NCI-H2107 treated with DMSO at 0.1 percent for 48 hours (cell line): ENCODE results near the gene RFX7.
A peak's percentile ranks its signal among the peaks of the same experiment; 100 is the strongest.

Experiments used
- DNase-seq: peaks from one replicate; lab custom pipeline; 2025; ENCODE audit not compliant: unreplicated experiment; lab: John Stamatoyannopoulos, UW

The RFX7 gene

DNA sequence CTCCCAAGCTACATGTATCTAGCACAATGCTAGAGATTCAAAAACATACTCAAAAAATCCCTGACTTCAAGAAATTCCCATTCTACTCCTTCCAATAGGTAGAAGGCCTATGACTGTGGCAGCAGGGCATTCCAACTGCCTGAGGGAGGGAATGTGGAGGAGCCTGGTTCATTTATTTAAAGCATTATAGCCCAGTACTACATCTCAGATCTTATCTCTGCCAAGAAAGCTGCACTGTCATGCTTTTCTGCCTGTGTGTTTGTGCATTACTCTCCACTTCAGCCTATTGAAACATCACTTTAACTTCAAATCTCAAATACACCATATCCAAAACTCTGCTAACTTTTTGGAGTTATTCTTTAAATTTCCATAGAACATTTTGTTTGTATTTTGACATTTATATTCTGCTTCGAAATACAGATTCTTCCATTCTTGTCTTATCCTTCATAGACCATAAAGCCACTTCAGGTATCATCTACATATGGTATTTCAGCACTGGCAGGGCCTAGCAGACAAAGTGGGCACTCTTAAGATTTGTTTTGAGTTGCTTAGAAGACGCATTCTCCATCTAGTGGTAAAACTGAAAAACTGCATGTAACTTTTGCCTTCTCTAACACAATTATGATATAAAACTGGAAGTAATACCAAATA lies 191.2 kb downstream of the RFX7 start:
- DNase-seq: peak; percentile 44

DNA sequence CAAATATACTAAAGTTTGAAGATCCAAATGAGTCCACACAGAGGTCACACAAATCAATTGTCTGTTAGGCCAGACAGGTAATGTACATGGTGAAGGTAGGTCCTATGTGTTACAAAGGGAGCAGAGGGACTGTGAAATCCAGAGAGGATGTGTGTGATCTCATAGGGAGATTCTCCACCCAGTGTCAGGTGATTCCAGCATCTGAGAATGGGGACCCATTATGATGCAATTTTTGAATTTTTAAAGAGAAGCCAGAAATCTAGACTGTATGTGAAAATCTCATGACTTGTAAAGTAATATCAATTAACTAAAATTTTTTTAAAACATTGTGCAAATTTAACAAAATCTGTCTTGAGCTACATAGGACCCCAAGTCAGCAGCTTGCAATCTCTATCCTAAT lies 192.0 kb downstream of the RFX7 start:
- DNase-seq: no peak

DNA sequence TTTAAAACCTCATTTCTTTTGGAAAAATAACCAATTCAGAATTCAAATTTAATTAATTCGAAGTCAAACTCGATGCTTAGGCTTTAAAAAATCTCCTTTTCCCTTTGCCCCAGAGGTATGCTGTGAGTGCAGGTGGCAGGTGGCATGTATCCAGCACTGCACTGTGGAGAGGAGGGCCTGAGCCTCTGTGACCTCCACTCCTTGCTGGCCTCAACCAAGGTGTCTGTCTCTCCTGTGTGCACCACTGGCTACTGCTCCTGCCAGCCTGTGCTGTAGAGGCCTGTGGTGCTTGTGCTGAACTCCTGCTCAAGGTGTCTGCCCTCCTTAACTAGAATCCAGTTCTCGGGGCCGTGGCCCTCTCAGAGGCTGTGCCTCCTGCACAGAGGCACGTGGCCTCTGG lies 194.1 kb downstream of the RFX7 start:
- DNase-seq: no peak

- no peak for DNase-seq
Measured at GRCh38 chr15:56047354-56047753, 196.3 kb downstream of the RFX7 start.

- no peak for DNase-seq
Measured at GRCh38 chr15:56045068-56045748, 198.5 kb downstream of the RFX7 start.

DNA sequence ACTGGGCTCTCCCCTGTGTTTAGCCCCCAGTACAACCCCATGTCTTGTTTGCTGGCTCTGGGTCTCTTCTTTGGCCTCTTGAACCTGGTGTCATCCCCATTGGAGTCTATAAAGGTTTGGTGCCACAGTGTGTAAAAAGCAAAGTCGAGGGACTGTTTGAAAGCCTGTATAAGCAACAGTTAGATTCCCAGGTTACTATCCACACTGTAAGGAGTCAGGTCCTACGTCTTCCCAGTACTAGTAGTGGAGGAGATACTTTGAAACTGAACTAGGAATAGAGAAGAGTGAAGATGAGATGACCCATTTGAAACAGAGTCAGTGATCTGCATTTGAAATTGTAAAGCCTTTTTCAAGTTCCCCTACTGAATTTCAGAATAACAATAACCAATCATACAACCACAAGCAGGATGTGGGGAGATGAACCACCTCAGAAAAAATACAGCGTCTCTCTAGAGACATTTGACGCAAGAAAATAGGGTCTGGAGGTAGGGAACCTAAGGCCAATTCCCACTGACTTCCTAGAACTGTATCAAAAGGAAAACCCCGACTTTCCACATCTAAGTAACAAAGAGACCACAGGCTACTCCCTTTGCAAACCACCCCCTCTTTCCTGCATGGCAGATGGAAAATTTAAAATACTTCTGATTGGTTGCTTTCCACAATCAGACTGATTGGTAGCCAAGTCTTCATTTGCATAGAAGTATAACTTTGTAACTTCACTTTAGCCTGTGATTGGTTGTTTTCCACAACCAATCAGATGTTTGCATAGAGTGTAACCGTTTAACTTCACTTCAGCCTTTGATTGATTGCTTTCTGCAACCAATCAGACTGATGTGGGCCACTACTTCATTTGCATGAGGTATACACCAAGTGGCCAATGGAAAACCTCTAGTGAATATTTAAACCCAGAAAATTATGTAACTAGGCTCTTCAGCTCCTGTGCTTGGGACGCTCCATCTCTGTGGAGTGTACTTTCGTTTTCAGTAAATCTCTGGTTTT lies 200.4 kb downstream of the RFX7 start:
- no peak for DNase-seq

DNA sequence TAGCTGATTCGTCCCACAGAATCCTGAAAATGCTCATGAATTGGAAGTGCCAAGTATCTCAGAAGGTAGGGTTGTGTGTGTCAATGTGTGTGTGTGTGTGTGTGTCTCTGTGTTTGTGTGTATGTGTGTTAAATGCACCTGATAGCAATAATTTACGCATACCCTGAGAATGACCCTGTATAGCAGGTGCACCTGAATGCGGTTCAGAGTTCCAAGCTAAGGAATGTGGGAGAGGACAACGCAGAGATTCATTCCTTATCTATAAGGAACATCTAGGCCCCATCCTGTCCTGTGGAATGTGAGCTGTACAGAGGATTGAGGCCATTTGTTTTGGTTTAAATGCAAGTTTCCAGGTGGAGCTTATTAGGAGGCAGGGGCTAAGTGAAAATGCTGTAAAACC lies 201.2 kb downstream of the RFX7 start:
- no peak for DNase-seq

DNA sequence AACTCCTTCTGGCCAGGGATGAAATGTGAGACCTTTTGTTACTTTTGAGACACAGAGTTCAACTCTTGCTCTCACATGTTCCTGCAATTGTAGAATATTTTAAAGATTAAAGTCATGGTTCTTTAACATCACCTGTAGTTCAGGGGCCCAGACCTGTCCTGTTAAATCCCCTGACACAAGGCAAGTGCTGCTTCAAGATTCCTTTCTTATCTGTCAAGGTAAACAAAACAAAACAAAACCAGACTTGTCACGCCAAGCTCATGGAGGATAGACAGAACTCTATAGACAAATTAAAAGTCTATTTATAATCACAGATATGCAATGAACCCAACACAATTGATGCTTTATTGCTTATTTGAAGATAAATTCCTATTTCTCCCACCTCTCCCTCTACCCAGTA lies 201.6 kb downstream of the RFX7 start:
- DNase-seq: no peak

DNA sequence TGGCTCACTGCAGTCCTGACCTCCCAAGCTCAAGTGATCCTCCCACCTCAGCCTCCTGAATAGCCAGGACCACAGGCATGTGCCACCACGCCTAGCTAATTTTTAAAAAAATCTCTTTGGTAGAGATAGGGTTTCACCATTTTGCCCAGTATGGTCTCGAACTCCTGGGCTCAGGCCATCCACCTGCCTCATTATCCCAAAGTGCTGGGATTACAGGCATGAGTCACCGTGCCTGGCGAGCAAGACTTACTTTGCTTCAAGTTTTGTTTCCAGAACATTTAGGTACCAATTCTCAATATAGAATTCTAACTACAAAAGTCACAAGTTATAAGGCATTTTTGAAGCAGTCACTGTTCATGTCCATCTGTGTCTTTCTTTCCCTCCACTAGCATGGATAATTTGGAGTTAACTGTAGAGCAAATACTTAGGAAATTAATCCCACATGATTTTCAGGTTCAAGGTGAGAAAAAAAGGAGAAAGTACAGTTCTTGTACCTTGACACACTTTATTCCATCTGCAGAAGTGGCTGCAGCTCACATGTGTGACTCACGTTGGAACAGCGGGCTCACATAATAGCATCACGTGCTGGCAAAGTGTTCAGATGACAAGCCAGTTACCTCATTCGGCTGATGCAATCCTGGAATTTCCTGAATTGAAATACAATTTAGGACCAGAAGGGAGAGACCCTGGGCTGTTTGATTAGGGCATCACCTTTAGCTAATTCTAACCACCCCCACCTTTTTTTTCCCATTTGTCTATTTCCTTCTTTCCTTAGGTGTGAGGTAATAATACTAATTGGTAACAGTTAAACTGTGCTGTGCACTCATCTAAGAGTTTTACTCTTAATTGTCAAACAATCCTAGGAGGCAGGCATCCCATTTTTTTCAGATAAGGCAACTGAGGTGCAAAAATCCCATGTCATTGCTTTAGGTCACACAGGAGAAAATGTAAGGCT lies 203.3 kb downstream of the RFX7 start:
- DNase-seq: peak; percentile 64

GRCh38 chr15:56038707-56039106 lies 205.0 kb downstream of the RFX7 start:
- no peak for DNase-seq

DNA sequence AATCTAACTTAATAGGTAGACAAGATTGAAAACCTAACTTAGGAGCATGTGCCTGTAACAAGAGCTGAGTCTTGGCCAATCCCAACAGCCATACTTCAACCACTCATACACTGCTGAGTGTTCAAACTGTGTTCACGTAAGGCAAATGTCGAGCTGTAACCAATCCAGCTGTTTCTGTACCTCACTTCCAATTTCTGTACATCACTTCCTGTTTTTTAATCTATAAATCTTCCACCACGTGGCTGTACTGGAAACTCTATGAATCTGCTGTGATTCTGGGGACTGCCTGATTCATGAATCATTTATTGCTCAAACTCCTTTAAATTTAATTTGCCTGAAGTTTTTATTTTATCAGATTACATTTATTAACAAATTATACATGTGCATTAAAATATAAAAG lies 205.7 kb downstream of the RFX7 start:
- no peak for DNase-seq
